NB4 (cell line): ENCODE data around the gene NEU1.

Source experiments
- MYC ChIP-seq: IDR thresholded peaks from 2 replicates; pipeline ENCODE4 v1.6.1; 2011; ENCODE audit warnings: low read depth, low read length
- POLR2A ChIP-seq: IDR thresholded peaks from 2 replicates; pipeline ENCODE4 v1.6.1; 2011; ENCODE audit warnings: mild to moderate bottlenecking; ENCODE audit not compliant: insufficient read length; ENCODE audit errors: extremely low read depth
- TF ChIP-seq, protein P1 (sequence below): IDR thresholded peaks from 2 replicates; pipeline ENCODE4 v1.6.1; 2011; ENCODE audit warnings: low read depth, low read length
- TF ChIP-seq, protein P2 (sequence below): IDR thresholded peaks from one replicate; pipeline ENCODE4 v1.5.1; 2012; ENCODE audit warnings: low read depth, low read length

- TF ChIP-seq, protein P1, sequence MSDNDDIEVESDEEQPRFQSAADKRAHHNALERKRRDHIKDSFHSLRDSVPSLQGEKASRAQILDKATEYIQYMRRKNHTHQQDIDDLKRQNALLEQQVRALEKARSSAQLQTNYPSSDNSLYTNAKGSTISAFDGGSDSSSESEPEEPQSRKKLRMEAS, result no peak
- TF ChIP-seq POLR2A, result no peak
- TF ChIP-seq, protein P2, sequence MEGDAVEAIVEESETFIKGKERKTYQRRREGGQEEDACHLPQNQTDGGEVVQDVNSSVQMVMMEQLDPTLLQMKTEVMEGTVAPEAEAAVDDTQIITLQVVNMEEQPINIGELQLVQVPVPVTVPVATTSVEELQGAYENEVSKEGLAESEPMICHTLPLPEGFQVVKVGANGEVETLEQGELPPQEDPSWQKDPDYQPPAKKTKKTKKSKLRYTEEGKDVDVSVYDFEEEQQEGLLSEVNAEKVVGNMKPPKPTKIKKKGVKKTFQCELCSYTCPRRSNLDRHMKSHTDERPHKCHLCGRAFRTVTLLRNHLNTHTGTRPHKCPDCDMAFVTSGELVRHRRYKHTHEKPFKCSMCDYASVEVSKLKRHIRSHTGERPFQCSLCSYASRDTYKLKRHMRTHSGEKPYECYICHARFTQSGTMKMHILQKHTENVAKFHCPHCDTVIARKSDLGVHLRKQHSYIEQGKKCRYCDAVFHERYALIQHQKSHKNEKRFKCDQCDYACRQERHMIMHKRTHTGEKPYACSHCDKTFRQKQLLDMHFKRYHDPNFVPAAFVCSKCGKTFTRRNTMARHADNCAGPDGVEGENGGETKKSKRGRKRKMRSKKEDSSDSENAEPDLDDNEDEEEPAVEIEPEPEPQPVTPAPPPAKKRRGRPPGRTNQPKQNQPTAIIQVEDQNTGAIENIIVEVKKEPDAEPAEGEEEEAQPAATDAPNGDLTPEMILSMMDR, result no peak
- TF ChIP-seq MYC, result no peak
Measured at GRCh38 chr6:31860349-31860748, 2.3 kb downstream of the NEU1 start.
